Measurements from ENCODE around the gene MLYCD.

DNA sequence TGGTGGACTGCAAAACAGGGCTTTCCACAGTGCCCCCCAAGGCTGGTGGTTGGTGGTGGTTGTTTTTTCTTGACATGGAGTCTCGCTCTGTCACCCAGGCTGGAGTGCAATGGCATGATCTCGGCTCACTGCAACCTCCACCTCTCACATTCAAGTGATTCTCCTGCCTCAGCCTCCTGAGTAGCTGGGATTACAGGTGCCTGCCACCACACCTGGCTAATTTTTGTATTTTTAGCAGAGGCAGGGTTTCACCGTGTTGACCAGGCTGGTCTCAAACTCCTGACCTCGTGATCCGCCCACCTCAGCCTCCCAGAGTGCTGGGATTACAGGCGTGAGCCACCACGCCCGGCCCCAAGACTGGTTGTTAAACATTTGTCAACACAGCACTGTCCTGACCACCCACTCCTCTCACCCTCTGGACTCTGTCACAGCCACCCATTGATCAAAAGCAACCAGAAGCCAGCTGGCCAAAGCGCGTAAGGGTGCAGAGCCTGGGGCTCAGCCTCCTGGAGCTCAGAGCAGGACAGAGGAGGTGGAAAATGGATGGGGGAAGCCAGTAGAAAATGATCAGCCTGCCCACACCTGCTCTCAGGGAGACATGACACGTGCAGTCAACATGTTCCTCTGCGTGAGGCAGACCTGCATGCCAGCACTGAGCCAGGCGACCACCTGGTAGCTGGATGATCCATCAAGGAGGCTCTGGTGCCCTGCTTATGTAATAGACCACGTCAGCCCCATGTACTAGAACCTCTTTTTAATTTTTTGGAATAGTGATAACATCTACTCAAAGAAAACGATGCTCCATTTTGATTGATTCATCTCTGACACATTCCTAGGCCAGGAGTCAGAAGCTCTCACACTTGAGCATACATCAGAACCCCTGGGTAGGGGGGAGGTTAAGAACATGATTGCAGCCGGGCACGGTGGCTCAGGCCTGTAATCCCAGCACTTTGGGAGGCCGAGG is 39.3 kb downstream of the MLYCD start:
- TF ChIP-seq POLR2AphosphoS5 (IDR thresholded peaks at IDR 0.05) (no peak), EP300 (IDR thresholded peaks at IDR 0.05) (no peak)

Data from gastroesophageal sphincter (tissue), 2 donors.